Stromal cell of bone marrow (primary cell): Measurements from ENCODE around the gene NXN.
A peak's percentile ranks its signal among the peaks of the same experiment; 100 is the strongest.
"Not testable (repeated sequence)": the region's sequence is repeated elsewhere in the genome, so short reads cannot be mapped to it uniquely, and the experiment has no call there.

Source experiments
- DNase-seq: peaks from one replicate; pipeline ENCODE4 v3.0.0-alpha.2; 2012; ENCODE audit warnings: low read depth

The NXN gene

GRCh38 chr17:917941-918740, 61.4 kb downstream of the NXN start:
- DNase-seq = no peak

- DNase-seq = no peak
Measured at GRCh38 chr17:917391-917811, 62.2 kb downstream of the NXN start.

- no peak for DNase-seq
Measured at GRCh38 chr17:916315-916714, 63.3 kb downstream of the NXN start.

- DNase-seq = peak; percentile 36
Measured at GRCh38 chr17:915538-916201, 63.9 kb downstream of the NXN start.

GRCh38 chr17:914561-914960, 65.0 kb downstream of the NXN start:
- no peak for DNase-seq

- no peak for DNase-seq
Measured at GRCh38 chr17:913207-913606, 66.4 kb downstream of the NXN start.

GRCh38 chr17:909642-910323, 69.8 kb downstream of the NXN start:
- no peak for DNase-seq

GRCh38 chr17:907725-908124, 71.9 kb downstream of the NXN start:
- DNase-seq = no peak

GRCh38 chr17:905708-906107, 73.9 kb downstream of the NXN start:
- DNase-seq = not testable (repeated sequence)

GRCh38 chr17:903691-904481, 75.7 kb downstream of the NXN start:
- DNase-seq = peak; percentile 78

GRCh38 chr17:902463-902862, 77.1 kb downstream of the NXN start:
- no peak for DNase-seq

GRCh38 chr17:901964-902363, 77.6 kb downstream of the NXN start:
- DNase-seq = no peak

- peak; percentile 59 for DNase-seq
Measured at GRCh38 chr17:901191-901950, 78.2 kb downstream of the NXN start.

- DNase-seq = no peak
Measured at GRCh38 chr17:900336-900934, 79.1 kb downstream of the NXN start.

GRCh38 chr17:897970-898619, 81.5 kb downstream of the NXN start:
- no peak for DNase-seq

GRCh38 chr17:896953-897661, 82.5 kb downstream of the NXN start:
- no peak for DNase-seq

- DNase-seq = no peak
Measured at GRCh38 chr17:896454-896853, 83.1 kb downstream of the NXN start.

- DNase-seq = no peak
Measured at GRCh38 chr17:892958-893357, 86.6 kb downstream of the NXN start.

- no peak for DNase-seq
Measured at GRCh38 chr17:888998-889441, 90.6 kb downstream of the NXN start.
